Measurements from ENCODE around the gene TBKBP1. TPM values are rescaled to one million over a fixed set of nuclear protein-coding genes. Genes with fewer than 3 reads are reported as not detected.

The TBKBP1 gene
- total RNA-seq, 1 experiment from 2014 or later: 33.2 TPM

DNA sequence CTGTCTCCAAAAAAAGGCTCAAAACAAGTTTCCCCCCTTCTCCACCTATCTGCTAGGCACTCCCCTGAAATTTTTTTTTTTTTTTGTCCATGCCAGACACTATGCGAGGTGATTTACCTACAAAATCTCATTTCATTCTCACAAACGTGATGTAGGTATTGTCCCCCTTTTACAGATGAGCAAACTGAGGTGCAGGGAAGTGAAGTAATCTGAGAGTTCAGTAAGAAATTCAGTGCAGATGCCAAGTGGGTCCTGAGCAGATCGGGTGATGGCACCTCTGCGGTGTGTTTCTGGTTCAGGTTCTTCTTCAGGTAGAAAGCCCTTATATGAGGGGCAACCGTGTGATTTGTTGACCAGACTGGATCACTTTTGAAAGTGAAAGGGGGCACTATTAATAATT lies 9.7 kb downstream of the TBKBP1 start:
- H3K23me2 ChIP-seq (ENCODE audit: insufficient read length, low read depth, low read length, poor library complexity, severe bottlenecking): no peaks in the 10 kb centered on the region
- H2BK12ac ChIP-seq (ENCODE audit: insufficient read length, low read depth, low read length): no peak overlapping the region
- H3K79me1 ChIP-seq (ENCODE audit: insufficient read depth, low read depth, low read length, poor library complexity, severe bottlenecking): no peaks in the 10 kb centered on the region
- no peak overlapping the region for H4K91ac ChIP-seq (ENCODE audit: insufficient read length, low read depth, low read length)
- H3K9me3 ChIP-seq (ENCODE audit: control insufficient read depth, low read depth, low read length): no peaks in the 10 kb centered on the region
- no peak overlapping the region for H2BK15ac ChIP-seq (ENCODE audit: low read depth, low read length)
- Mint-ChIP-seq H3K27me3 (ENCODE audit: low read depth) (peaks cover under 1% of the 10 kb centered on the region; the same call in 1 of the 2 replicates), H3K4me3 (no peak overlapping the region), H3K9me3 (no peaks in the 10 kb centered on the region), H3K36me3 (ENCODE audit: insufficient read depth in 1 of 3, low read depth in 3 of 3) (peaks cover 2 to 16% (median 5%) of the 10 kb centered on the region in 3 experiments; a peak in 5 of 7 replicates), H3K4me1 (peaks cover 3 to 28% of the 10 kb centered on the region in 2 experiments; a peak in 3 of 4 replicates), H3K27ac (0 out of 7 replicates have a peak overlapping the region, but pooled peaks of 1 of the 3 experiments have one; percentile 25)
- H3K14ac ChIP-seq (ENCODE audit: insufficient read depth, low read length): no peak overlapping the region
- no peak overlapping the region for H4K5ac ChIP-seq (ENCODE audit: insufficient read length, low read depth, low read length)
- no peak overlapping the region for H3K9ac ChIP-seq (ENCODE audit: extremely low read depth, insufficient read length, low read length)
- no peak overlapping the region for H2BK120ac ChIP-seq (ENCODE audit: low read depth, low read length, poor library complexity, severe bottlenecking)
- no peak overlapping the region for H3K18ac ChIP-seq (ENCODE audit: insufficient read length, low read depth, low read length)
- H2AK5ac ChIP-seq (ENCODE audit: insufficient read length, low read length): no peak overlapping the region
- H3T11ph ChIP-seq (ENCODE audit: low read length): no peak overlapping the region
- no peak overlapping the region for H2BK5ac ChIP-seq (ENCODE audit: insufficient read length, low read length)
- WGBS (ENCODE audit: extremely low coverage, insufficient read length, low lambda C conversion rate): no CpG with 5 or more reads among the region's 5 CpGs
- H2AFZ ChIP-seq (ENCODE audit: low read length): no peak overlapping the region
- no peaks in the 10 kb centered on the region for H3K4me1 ChIP-seq (ENCODE audit: insufficient read depth, low read length)
- H3K27me3 ChIP-seq (ENCODE audit: insufficient read depth, low read length): no peaks in the 10 kb centered on the region
- no peak overlapping the region for H3K23ac ChIP-seq (ENCODE audit: insufficient read length, low read depth, low read length)
- no peak overlapping the region for H4K8ac ChIP-seq (replicated peaks; ENCODE audit: insufficient read length, low read depth, low read length)
- TF ChIP-seq, protein P1, sequence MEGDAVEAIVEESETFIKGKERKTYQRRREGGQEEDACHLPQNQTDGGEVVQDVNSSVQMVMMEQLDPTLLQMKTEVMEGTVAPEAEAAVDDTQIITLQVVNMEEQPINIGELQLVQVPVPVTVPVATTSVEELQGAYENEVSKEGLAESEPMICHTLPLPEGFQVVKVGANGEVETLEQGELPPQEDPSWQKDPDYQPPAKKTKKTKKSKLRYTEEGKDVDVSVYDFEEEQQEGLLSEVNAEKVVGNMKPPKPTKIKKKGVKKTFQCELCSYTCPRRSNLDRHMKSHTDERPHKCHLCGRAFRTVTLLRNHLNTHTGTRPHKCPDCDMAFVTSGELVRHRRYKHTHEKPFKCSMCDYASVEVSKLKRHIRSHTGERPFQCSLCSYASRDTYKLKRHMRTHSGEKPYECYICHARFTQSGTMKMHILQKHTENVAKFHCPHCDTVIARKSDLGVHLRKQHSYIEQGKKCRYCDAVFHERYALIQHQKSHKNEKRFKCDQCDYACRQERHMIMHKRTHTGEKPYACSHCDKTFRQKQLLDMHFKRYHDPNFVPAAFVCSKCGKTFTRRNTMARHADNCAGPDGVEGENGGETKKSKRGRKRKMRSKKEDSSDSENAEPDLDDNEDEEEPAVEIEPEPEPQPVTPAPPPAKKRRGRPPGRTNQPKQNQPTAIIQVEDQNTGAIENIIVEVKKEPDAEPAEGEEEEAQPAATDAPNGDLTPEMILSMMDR (conservative IDR thresholded peaks at IDR 0.05): no peak
- no peak overlapping the region for H2BK20ac ChIP-seq (ENCODE audit: low read depth, low read length, poor library complexity, severe bottlenecking)
- no peak overlapping the region for H3K56ac ChIP-seq (ENCODE audit: insufficient read length, low read depth, low read length)
- H3K27ac ChIP-seq (ENCODE audit: insufficient read length, low read depth, low read length): no peak overlapping the region
- H3K4me2 ChIP-seq (ENCODE audit: insufficient read depth, insufficient read length, low read length): no peak overlapping the region
- no peak overlapping the region for H3K4ac ChIP-seq (ENCODE audit: low read depth, low read length)
- H3K79me2 ChIP-seq (ENCODE audit: insufficient read depth, low read length): no peaks in the 10 kb centered on the region
- DNase-seq: no peak
- no peaks in the 10 kb centered on the region for H4K20me1 ChIP-seq (ENCODE audit: control insufficient read depth, insufficient read depth, insufficient read length)

Data from H9 (cell line).